Measurements from ENCODE around the gene PTPRM. TPM values are rescaled to one million over a fixed set of nuclear protein-coding genes. Genes with fewer than 3 reads are reported as not detected.

PTPRM gene
- total and polyA plus RNA-seq, 2 of the 8 experiments (the other 6 are each of a cell fraction or from before 2014, with no cell fraction given): 4.1 to 7.0 TPM

- Histone ChIP-seq H2BK12ac (ENCODE audit: low read depth, low read length) (no peak overlapping the region), H3K27me3 (replicated peaks in 1 of 4; ENCODE audit: control insufficient read depth in 3 of 4, extremely low read depth in 1 of 4, insufficient read depth in 3 of 4, low read length in 3 of 4) (no peaks in the 10 kb centered on the region), H3K18ac (ENCODE audit: extremely low read depth, low read length) (no peak overlapping the region), H3K4me1 (replicated peaks in 1 of 4; ENCODE audit: control insufficient read depth in 3 of 4, insufficient read depth in 4 of 4, low read length in 3 of 4) (peaks cover 0 to 15% (median 6%) of the 10 kb centered on the region in 4 experiments; a peak in 5 of 7 replicates), H3K4me3 (ENCODE audit: extremely low read depth in 1 of 4, insufficient read depth in 2 of 4, low read depth in 3 of 4, low read length in 4 of 4) (no peak overlapping the region), H3K79me1 (ENCODE audit: low read depth, low read length) (no peaks in the 10 kb centered on the region; the same call in 1 of the 2 replicates), H3K9ac (replicated peaks in 1 of 4; ENCODE audit: extremely low read depth in 1 of 4, low read depth in 3 of 4, low read length in 3 of 4) (no peak overlapping the region), H3K9me3 (ENCODE audit: insufficient read depth in 2 of 2, low read depth in 1 of 2, low read length in 1 of 2) (no peaks in the 10 kb centered on the region), H3K4me2 (ENCODE audit: insufficient read depth in 1 of 2, low read depth in 2 of 2, low read length in 2 of 2) (no peak overlapping the region), H3K4ac (replicated peaks; ENCODE audit: insufficient read length, low read depth, low read length) (no peak overlapping the region), H2AFZ (ENCODE audit: low read length) (no peak overlapping the region), H4K8ac (ENCODE audit: extremely low read depth, insufficient read depth, low read length) (no peak overlapping the region), H3K23me2 (ENCODE audit: low read depth, low read length) (no peaks in the 10 kb centered on the region), H3K27ac (ENCODE audit: low read depth, low read length) (no peak overlapping the region), H2BK15ac (ENCODE audit: low read length) (no peak overlapping the region), H4K5ac (ENCODE audit: insufficient read length, low read depth, low read length) (no peak overlapping the region), H4K91ac (replicated peaks; ENCODE audit: insufficient read length, low read length) (no peak overlapping the region), H3K36me3 (ENCODE audit: control insufficient read depth in 2 of 4, insufficient read depth in 4 of 4, low read length in 3 of 4) (no peaks in the 10 kb centered on the region), H2BK20ac (ENCODE audit: low read length) (no peak overlapping the region), H4K20me1 (replicated peaks in 1 of 2; ENCODE audit: control insufficient read depth in 1 of 2, insufficient read depth in 2 of 2, low read length in 2 of 2) (no peaks in the 10 kb centered on the region), H2BK5ac (ENCODE audit: low read depth, low read length) (no peak overlapping the region), H3K23ac (ENCODE audit: insufficient read length) (no peak overlapping the region), H3K14ac (ENCODE audit: insufficient read length) (no peak overlapping the region), H2BK120ac (replicated peaks; ENCODE audit: low read depth, low read length) (no peak overlapping the region), H3K79me2 (ENCODE audit: control insufficient read depth in 1 of 2, insufficient read depth in 2 of 2, low read length in 2 of 2) (no peaks in the 10 kb centered on the region), H3K56ac (replicated peaks; ENCODE audit: insufficient read length, low read depth, low read length) (no peak overlapping the region), H2AK5ac (ENCODE audit: low read depth, low read length) (no peak overlapping the region)
- POLR2A ChIA-PET (ENCODE audit: partially characterized antibody): interaction anchor here (1.3 kb wide), 1 partner anchor 9 kb away, joined by 4 read pairs; the partner anchor contains the start of gene PTPRM
- CTCF ChIA-PET (ENCODE audit: partially characterized antibody): interaction anchor here (0.6 to 2.1 kb wide), 7 partner anchors 9 to 467 kb away, joined by 3 to 8 read pairs (median 3); partner anchors contain the start of gene PTPRM
- 93% methylated on average over 2 of the region's 2 CpGs; no CpG with 5 or more reads in 1 of the 2 experiments for WGBS, 2 experiments (ENCODE audit: extremely low coverage in 1 of 2, insufficient coverage in 1 of 2, insufficient read length in 1 of 2, insufficient replicate concordance in 2 of 2, low coverage in 1 of 2, low lambda C conversion rate in 2 of 2, missing lambda C conversion rate in 1 of 2)
- no peak for DNase-seq (ENCODE audit: low read depth in 1 of 2, low spot score in 2 of 2)
- no peak for FAIRE-seq
- TF ChIP-seq, protein P1, sequence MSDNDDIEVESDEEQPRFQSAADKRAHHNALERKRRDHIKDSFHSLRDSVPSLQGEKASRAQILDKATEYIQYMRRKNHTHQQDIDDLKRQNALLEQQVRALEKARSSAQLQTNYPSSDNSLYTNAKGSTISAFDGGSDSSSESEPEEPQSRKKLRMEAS (IDR thresholded peaks at IDR 0.05): no peak
- no peak for TF ChIP-seq KDM1A (IDR thresholded peaks at IDR 0.05; ENCODE audit: borderline replicate concordance, low read length)
- TF ChIP-seq CHD1 (IDR thresholded peaks at IDR 0.05; ENCODE audit: low read depth, low read length): no peak
- no peak for TF ChIP-seq CREB1 (IDR thresholded peaks at IDR 0.05)
- no peak for TF ChIP-seq MAFK (IDR thresholded peaks at IDR 0.05; ENCODE audit: low read depth, low read length)
- TF ChIP-seq SP2 (IDR thresholded peaks at IDR 0.05; ENCODE audit: low read length): no peak
- no peak for TF ChIP-seq BACH1 (IDR thresholded peaks at IDR 0.05; ENCODE audit: low read length)
- TF ChIP-seq HDAC2 (IDR thresholded peaks at IDR 0.05; ENCODE audit: borderline replicate concordance in 1 of 2, low read depth in 2 of 2, low read length in 2 of 2): no peak
- no peak for TF ChIP-seq TEAD4 (IDR thresholded peaks at IDR 0.05; ENCODE audit: low read depth, low read length)
- no peak for TF ChIP-seq POLR2A (IDR thresholded peaks at IDR 0.05; ENCODE audit: control extremely low read depth in 1 of 2, low read depth in 2 of 2, low read length in 2 of 2)
- TF ChIP-seq ZNF274 (IDR thresholded peaks at IDR 0.05; ENCODE audit: borderline replicate concordance, extremely low read depth, low read length): no peak
- no peak for TF ChIP-seq CHD2 (IDR thresholded peaks at IDR 0.05; ENCODE audit: low read length)
- no peak for TF ChIP-seq JUND (IDR thresholded peaks at IDR 0.05; ENCODE audit: low read length)
- no peak for TF ChIP-seq SRF (IDR thresholded peaks at IDR 0.05; ENCODE audit: low read depth, low read length)
- TF ChIP-seq EP300 (IDR thresholded peaks at IDR 0.05; ENCODE audit: borderline replicate concordance in 1 of 2, low read depth in 2 of 2, low read length in 2 of 2): no peak
These were observed 8.4 kb downstream of the PTPRM start for GRCh38 chr18:7575465-7576028.
